ENCODE data around the gene SLC8A1.

- TF ChIP-seq CTCF (IDR thresholded peaks at IDR 0.05) (no peak), POLR2A (IDR thresholded peaks at IDR 0.05) (no peak)
Observed at GRCh38 chr2:40148334-40148733, 303.6 kb downstream of the SLC8A1 start.
